Measurements from ENCODE around the gene ADAMTSL3.

- TF ChIP-seq, protein P1, sequence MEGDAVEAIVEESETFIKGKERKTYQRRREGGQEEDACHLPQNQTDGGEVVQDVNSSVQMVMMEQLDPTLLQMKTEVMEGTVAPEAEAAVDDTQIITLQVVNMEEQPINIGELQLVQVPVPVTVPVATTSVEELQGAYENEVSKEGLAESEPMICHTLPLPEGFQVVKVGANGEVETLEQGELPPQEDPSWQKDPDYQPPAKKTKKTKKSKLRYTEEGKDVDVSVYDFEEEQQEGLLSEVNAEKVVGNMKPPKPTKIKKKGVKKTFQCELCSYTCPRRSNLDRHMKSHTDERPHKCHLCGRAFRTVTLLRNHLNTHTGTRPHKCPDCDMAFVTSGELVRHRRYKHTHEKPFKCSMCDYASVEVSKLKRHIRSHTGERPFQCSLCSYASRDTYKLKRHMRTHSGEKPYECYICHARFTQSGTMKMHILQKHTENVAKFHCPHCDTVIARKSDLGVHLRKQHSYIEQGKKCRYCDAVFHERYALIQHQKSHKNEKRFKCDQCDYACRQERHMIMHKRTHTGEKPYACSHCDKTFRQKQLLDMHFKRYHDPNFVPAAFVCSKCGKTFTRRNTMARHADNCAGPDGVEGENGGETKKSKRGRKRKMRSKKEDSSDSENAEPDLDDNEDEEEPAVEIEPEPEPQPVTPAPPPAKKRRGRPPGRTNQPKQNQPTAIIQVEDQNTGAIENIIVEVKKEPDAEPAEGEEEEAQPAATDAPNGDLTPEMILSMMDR (IDR thresholded peaks at IDR 0.05), result no peak
- TF ChIP-seq EZH2 (IDR thresholded peaks at IDR 0.05) (no peak), EZH2phosphoT487 (IDR thresholded peaks at IDR 0.05) (no peak)
These were observed 350.0 kb downstream of the ADAMTSL3 start for GRCh38 chr15:84003791-84004503.
